ENCODE measurements around the gene CHSY1.

Gene CHSY1

GRCh38 chr15:101266787-101267186 lies 14.9 kb upstream of the CHSY1 start:
- Histone ChIP-seq H3K27ac (ENCODE audit: low read length) (no peak overlapping the region), H3K4me3 (ENCODE audit: low read length in 2 of 2) (peak overlapping the region in 1 of 2 donors; percentile 22), H3K9me3 (ENCODE audit: control insufficient read depth in 2 of 2, low read length in 2 of 2) (no peaks in the 10 kb centered on the region), H3K27me3 (ENCODE audit: control insufficient read depth in 1 of 2, insufficient read depth in 2 of 2, low read length in 2 of 2) (no peaks in the 10 kb centered on the region), H3K9ac (ENCODE audit: low read length in 2 of 2) (no peak overlapping the region), H3K4me1 (ENCODE audit: control insufficient read depth, insufficient read depth, low read length) (peaks cover 4% of the 10 kb centered on the region), H3K36me3 (ENCODE audit: control insufficient read depth in 2 of 2, insufficient read depth in 2 of 2, low read length in 2 of 2) (peaks cover 14 to 20% of the 10 kb centered on the region in 2 donors)

DNA sequence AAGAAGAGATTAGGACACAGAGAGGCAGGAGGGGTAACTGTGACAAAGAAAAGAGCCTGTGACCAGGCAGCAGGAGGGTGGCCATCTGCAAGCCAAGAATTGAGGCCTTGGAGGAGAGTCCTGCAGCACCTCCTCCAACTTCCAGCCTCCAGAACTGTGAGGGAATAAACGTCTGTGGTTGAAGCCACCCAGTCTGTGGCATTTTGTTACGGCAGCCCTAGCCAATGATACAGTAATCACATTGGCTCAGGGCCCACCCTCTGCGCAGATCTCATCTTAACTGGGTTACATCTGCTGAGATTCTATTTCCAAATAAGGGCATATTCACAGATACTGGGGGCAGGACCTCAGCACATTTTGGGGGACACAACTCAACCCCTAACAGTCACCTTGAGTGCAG lies 14.2 kb upstream of the CHSY1 start:
- Histone ChIP-seq H3K9me3 (ENCODE audit: control insufficient read depth in 2 of 2, low read length in 2 of 2) (no peaks in the 10 kb centered on the region), H3K4me1 (ENCODE audit: control insufficient read depth, insufficient read depth, low read length) (peaks cover 4% of the 10 kb centered on the region), H3K4me3 (ENCODE audit: low read length in 2 of 2) (no peak overlapping the region), H3K27ac (ENCODE audit: low read length) (no peak overlapping the region), H3K9ac (ENCODE audit: low read length in 2 of 2) (no peak overlapping the region), H3K36me3 (ENCODE audit: control insufficient read depth in 2 of 2, insufficient read depth in 2 of 2, low read length in 2 of 2) (peaks cover 7 to 12% of the 10 kb centered on the region in 2 donors), H3K27me3 (ENCODE audit: control insufficient read depth in 1 of 2, insufficient read depth in 2 of 2, low read length in 2 of 2) (no peaks in the 10 kb centered on the region)

GRCh38 chr15:101264911-101265641 lies 13.2 kb upstream of the CHSY1 start:
- no peak overlapping the region for H3K27ac ChIP-seq (ENCODE audit: low read length)
- no peaks in the 10 kb centered on the region for H3K27me3 ChIP-seq (ENCODE audit: control insufficient read depth in 1 of 2, insufficient read depth in 2 of 2, low read length in 2 of 2)
- H3K36me3 ChIP-seq (ENCODE audit: control insufficient read depth in 2 of 2, insufficient read depth in 2 of 2, low read length in 2 of 2): peaks cover 0 to 5% of the 10 kb centered on the region in 2 donors
- no peaks in the 10 kb centered on the region for H3K9me3 ChIP-seq (ENCODE audit: control insufficient read depth in 2 of 2, low read length in 2 of 2)
- H3K4me1 ChIP-seq (ENCODE audit: control insufficient read depth, insufficient read depth, low read length): peaks cover 4% of the 10 kb centered on the region
- no peak overlapping the region for H3K4me3 ChIP-seq (ENCODE audit: low read length in 2 of 2)
- no peak overlapping the region for H3K9ac ChIP-seq (ENCODE audit: low read length in 2 of 2)

DNA sequence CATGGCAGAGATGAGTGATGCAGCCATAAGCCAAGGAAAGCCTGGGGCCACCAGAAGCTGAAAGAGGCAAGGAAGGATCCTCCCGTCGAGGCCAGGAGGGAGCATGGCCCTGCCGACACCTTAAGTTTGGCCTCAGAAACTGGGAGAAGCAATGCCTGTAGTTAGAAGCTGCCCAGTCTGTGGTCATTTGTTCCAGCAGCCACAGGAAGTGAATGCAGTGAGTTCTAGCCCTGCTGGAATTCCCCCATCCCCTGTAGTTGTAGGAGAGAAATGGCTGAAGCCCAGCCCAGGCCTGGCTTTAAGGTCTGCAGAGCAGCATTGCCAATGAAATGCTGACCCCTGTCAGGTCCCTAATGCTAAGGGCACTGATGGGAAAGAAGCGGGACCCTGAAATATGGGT lies 12.2 kb upstream of the CHSY1 start:
- no peak overlapping the region for H3K9ac ChIP-seq (ENCODE audit: low read length in 2 of 2)
- no peaks in the 10 kb centered on the region for H3K9me3 ChIP-seq (ENCODE audit: control insufficient read depth in 2 of 2, low read length in 2 of 2)
- H3K4me3 ChIP-seq (ENCODE audit: low read length in 2 of 2): no peak overlapping the region
- H3K27me3 ChIP-seq (ENCODE audit: control insufficient read depth in 1 of 2, insufficient read depth in 2 of 2, low read length in 2 of 2): no peaks in the 10 kb centered on the region
- H3K36me3 ChIP-seq (ENCODE audit: control insufficient read depth in 2 of 2, insufficient read depth in 2 of 2, low read length in 2 of 2): peaks cover 0 to under 1% of the 10 kb centered on the region in 2 donors
- peaks cover 4% of the 10 kb centered on the region for H3K4me1 ChIP-seq (ENCODE audit: control insufficient read depth, insufficient read depth, low read length)
- H3K27ac ChIP-seq (ENCODE audit: low read length): no peak overlapping the region

DNA sequence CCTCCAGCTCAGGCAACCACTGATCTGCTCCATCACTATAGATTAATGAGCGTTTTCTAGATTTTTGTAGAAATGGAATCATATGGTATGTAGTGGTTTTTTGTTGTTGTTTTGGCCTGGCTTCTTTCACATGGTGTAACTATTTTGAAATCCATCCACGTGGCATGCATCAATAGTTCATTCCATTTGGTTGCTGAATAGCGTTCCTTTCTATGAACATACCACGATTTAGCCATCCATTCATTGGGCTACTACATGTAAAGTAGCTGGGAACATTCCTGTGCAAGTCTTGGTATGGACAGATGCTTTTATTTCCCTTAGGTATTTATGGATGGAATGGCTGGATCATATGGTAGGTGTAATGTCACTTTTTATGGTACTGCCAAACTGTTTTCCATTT lies 10.7 kb upstream of the CHSY1 start:
- Histone ChIP-seq H3K36me3 (ENCODE audit: control insufficient read depth in 2 of 2, insufficient read depth in 2 of 2, low read length in 2 of 2) (no peaks in the 10 kb centered on the region), H3K9me3 (ENCODE audit: control insufficient read depth in 2 of 2, low read length in 2 of 2) (no peaks in the 10 kb centered on the region), H3K9ac (ENCODE audit: low read length in 2 of 2) (no peak overlapping the region), H3K4me3 (ENCODE audit: low read length in 2 of 2) (no peak overlapping the region), H3K27me3 (ENCODE audit: control insufficient read depth in 1 of 2, insufficient read depth in 2 of 2, low read length in 2 of 2) (no peaks in the 10 kb centered on the region), H3K4me1 (ENCODE audit: control insufficient read depth, insufficient read depth, low read length) (peaks cover 4% of the 10 kb centered on the region), H3K27ac (ENCODE audit: low read length) (no peak overlapping the region)

- Histone ChIP-seq H3K9ac (ENCODE audit: low read length in 2 of 2) (peak overlapping the region in 1 of 2 donors; percentile 29), H3K27me3 (ENCODE audit: control insufficient read depth in 1 of 2, insufficient read depth in 2 of 2, low read length in 2 of 2) (no peaks in the 10 kb centered on the region), H3K4me1 (ENCODE audit: control insufficient read depth, insufficient read depth, low read length) (peaks cover 4% of the 10 kb centered on the region), H3K36me3 (ENCODE audit: control insufficient read depth in 2 of 2, insufficient read depth in 2 of 2, low read length in 2 of 2) (no peaks in the 10 kb centered on the region), H3K4me3 (ENCODE audit: low read length in 2 of 2) (no peak overlapping the region), H3K9me3 (ENCODE audit: control insufficient read depth in 2 of 2, low read length in 2 of 2) (no peaks in the 10 kb centered on the region), H3K27ac (ENCODE audit: low read length) (no peak overlapping the region)
These were observed 6.6 kb upstream of the CHSY1 start for GRCh38 chr15:101258238-101259144.

DNA sequence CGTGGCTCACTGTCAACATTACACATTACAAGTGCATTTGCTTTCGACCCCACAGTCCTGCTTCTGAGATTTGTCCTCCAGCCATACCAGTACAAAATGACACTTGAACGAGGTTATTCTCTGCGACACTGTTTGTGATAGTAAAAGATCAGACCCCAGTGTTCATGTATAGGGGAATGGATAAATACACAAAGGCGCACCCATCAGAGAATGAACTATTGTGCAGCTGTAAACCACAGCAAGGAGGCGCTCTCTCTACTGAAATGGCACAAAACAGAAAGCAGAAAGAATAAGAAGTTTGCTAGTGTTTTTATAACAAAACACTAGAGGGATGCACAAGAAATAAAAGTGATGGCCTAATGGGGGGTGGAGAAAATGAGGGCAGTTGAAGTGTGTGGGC lies 4.9 kb upstream of the CHSY1 start:
- H3K36me3 ChIP-seq (ENCODE audit: control insufficient read depth in 2 of 2, insufficient read depth in 2 of 2, low read length in 2 of 2): no peaks in the 10 kb centered on the region
- H3K4me3 ChIP-seq (ENCODE audit: low read length in 2 of 2): no peak overlapping the region
- H3K9me3 ChIP-seq (ENCODE audit: control insufficient read depth in 2 of 2, low read length in 2 of 2): no peaks in the 10 kb centered on the region
- H3K4me1 ChIP-seq (ENCODE audit: control insufficient read depth, insufficient read depth, low read length): peaks cover 4% of the 10 kb centered on the region
- H3K9ac ChIP-seq (ENCODE audit: low read length in 2 of 2): no peak overlapping the region
- no peak overlapping the region for H3K27ac ChIP-seq (ENCODE audit: low read length)
- no peaks in the 10 kb centered on the region for H3K27me3 ChIP-seq (ENCODE audit: control insufficient read depth in 1 of 2, insufficient read depth in 2 of 2, low read length in 2 of 2)

DNA sequence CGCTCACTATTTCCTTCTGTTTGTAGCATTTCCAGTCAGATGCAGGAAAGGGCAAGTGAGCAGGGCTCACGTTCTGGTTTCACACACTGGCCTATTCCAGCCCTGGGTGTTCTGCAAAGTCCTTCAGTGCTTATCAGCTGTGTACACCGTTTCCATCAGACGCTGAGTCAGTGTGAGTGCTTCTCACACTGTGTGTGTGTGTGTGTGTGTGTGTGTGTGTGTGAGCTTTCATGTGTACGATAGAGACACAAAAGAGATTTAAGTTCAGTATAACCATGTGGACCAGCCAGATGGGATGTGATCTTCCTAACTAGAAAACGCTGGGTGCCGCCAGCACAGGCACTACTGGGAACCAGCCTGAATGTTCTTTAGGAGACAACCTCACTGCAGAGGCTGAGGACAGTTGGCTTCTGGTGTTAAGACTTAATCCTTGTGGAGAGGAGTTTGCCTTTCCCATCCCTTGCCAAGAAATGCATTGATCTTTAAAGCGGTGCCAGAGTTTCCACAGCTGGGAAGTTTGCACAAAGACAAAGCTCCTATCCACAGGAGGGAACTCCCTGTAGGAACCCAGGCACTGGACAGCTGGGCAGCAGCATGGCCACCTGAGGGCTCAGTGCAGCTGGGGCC lies 3.9 kb upstream of the CHSY1 start:
- H3K9ac ChIP-seq (ENCODE audit: low read length in 2 of 2): no peak overlapping the region
- H3K4me1 ChIP-seq (ENCODE audit: control insufficient read depth, insufficient read depth, low read length): peaks cover 7% of the 10 kb centered on the region
- H3K4me3 ChIP-seq (ENCODE audit: low read length in 2 of 2): no peak overlapping the region

GRCh38 chr15:101255051-101255395 lies 3.2 kb upstream of the CHSY1 start:
- Histone ChIP-seq H3K9ac (ENCODE audit: low read length in 2 of 2) (no peak overlapping the region), H3K4me1 (ENCODE audit: control insufficient read depth, insufficient read depth, low read length) (peaks cover 14% of the 10 kb centered on the region), H3K27me3 (ENCODE audit: control insufficient read depth in 1 of 2, insufficient read depth in 2 of 2, low read length in 2 of 2) (no peaks in the 10 kb centered on the region), H3K9me3 (ENCODE audit: control insufficient read depth in 2 of 2, low read length in 2 of 2) (no peaks in the 10 kb centered on the region), H3K27ac (ENCODE audit: low read length) (no peak overlapping the region), H3K36me3 (ENCODE audit: control insufficient read depth in 2 of 2, insufficient read depth in 2 of 2, low read length in 2 of 2) (no peaks in the 10 kb centered on the region), H3K4me3 (ENCODE audit: low read length in 2 of 2) (no peak overlapping the region)

More for the DNA sequence above, 3.9 kb upstream of the CHSY1 start:
- no peaks in the 10 kb centered on the region for H3K36me3 ChIP-seq (ENCODE audit: control insufficient read depth in 2 of 2, insufficient read depth in 2 of 2, low read length in 2 of 2)
- H3K9me3 ChIP-seq (ENCODE audit: control insufficient read depth in 2 of 2, low read length in 2 of 2): no peaks in the 10 kb centered on the region
- H3K27me3 ChIP-seq (ENCODE audit: control insufficient read depth in 1 of 2, insufficient read depth in 2 of 2, low read length in 2 of 2): no peaks in the 10 kb centered on the region
- no peak overlapping the region for H3K27ac ChIP-seq (ENCODE audit: low read length)

DNA sequence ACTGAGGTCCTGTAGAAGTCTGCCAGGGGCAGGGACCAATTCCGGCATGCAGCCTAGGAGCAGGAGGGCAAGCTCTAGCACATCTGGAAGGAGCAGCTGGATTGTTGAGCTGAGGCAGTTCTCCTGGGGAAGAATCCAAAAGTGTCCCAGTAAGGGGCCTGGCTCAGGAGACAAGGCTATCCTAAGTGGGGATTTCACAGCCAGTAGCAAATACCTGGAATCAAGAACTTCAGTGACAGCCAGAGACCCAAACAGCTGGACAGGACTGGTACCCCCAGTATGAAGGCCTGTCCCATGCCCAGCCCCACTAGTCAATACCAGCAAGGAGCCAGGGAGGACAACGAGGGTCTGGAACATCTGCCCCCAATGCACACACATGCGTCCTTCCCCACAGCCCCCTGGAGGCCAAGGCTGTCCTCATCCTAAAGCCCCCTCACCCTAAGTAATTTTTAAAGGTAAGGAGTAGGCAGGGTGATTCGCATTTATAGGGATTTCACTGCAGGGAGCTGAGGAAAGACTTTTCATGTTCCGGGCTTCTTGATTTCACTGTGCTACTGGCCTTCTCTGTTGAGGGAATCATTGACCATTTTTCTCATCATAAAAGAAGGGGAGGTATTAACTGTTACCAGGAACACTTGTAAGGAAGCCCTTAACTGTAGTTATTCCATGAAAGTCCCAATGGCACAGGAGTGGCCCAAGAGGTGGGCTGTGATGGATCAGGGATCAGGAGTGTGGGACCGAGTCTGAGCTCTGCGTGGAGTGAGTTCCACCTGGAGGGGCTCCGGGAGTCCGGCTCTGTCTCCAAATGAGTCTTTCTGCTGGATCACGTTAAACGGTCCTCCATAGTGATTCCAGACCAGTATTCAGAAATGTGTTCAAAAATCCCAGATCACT lies 2.6 kb upstream of the CHSY1 start:
- no peak overlapping the region for H3K9ac ChIP-seq (ENCODE audit: low read length in 2 of 2)
- peaks cover 19% of the 10 kb centered on the region for H3K4me1 ChIP-seq (ENCODE audit: control insufficient read depth, insufficient read depth, low read length)
- no peaks in the 10 kb centered on the region for H3K9me3 ChIP-seq (ENCODE audit: control insufficient read depth in 2 of 2, low read length in 2 of 2)
- H3K4me3 ChIP-seq (ENCODE audit: low read length in 2 of 2): no peak overlapping the region
- H3K27ac ChIP-seq (ENCODE audit: low read length): no peak overlapping the region
- H3K36me3 ChIP-seq (ENCODE audit: control insufficient read depth in 2 of 2, insufficient read depth in 2 of 2, low read length in 2 of 2): no peaks in the 10 kb centered on the region
- no peaks in the 10 kb centered on the region for H3K27me3 ChIP-seq (ENCODE audit: control insufficient read depth in 1 of 2, insufficient read depth in 2 of 2, low read length in 2 of 2)
